ENCODE results near the gene MORN5. TPM values are rescaled to one million over a fixed set of nuclear protein-coding genes. Genes with fewer than 3 reads are reported as not detected.

The MORN5 gene
- polyA plus RNA-seq, 1 donor from 2014 or later = not detected

- Mint-ChIP-seq H3K9me3 (no peaks in the 10 kb centered on the region), H3K27me3 (no peaks in the 10 kb centered on the region), H3K4me3 (no peak overlapping the region), H3K4me1 (no peaks in the 10 kb centered on the region), H3K36me3 (peaks cover 12% of the 10 kb centered on the region), H3K27ac (no peak overlapping the region)
Measured at GRCh38 chr9:122144836-122145591, 14.7 kb upstream of the MORN5 start.

- Mint-ChIP-seq H3K27ac (no peak overlapping the region), H3K36me3 (peaks cover 12% of the 10 kb centered on the region), H3K4me3 (no peak overlapping the region), H3K27me3 (no peaks in the 10 kb centered on the region), H3K9me3 (no peaks in the 10 kb centered on the region), H3K4me1 (no peaks in the 10 kb centered on the region)
Measured at GRCh38 chr9:122145592-122145863, 14.2 kb upstream of the MORN5 start.

GRCh38 chr9:122151267-122151828 is 8.4 kb upstream of the MORN5 start:
- Mint-ChIP-seq H3K4me3 (no peak overlapping the region), H3K27ac (no peak overlapping the region), H3K36me3 (peaks cover 9% of the 10 kb centered on the region), H3K9me3 (no peaks in the 10 kb centered on the region), H3K4me1 (peaks cover 12 to 13% (median 12%) of the 10 kb centered on the region in 3 donors), H3K27me3 (no peaks in the 10 kb centered on the region)

GRCh38 chr9:122155796-122156195 is 3.9 kb upstream of the MORN5 start:
- Mint-ChIP-seq H3K4me1 (peaks cover 29 to 37% (median 32%) of the 10 kb centered on the region in 3 donors), H3K9me3 (no peaks in the 10 kb centered on the region), H3K27ac (no peak overlapping the region), H3K36me3 (no peaks in the 10 kb centered on the region), H3K27me3 (peaks cover 3% of the 10 kb centered on the region), H3K4me3 (no peak overlapping the region)

- Mint-ChIP-seq H3K4me3 (peak overlapping the region; percentile 35 to 89 (median 42)), H3K4me1 (peaks cover 29 to 37% (median 32%) of the 10 kb centered on the region in 3 donors), H3K9me3 (peaks cover 4 to 6% (median 6%) of the 10 kb centered on the region in 3 donors), H3K27ac (peak overlapping the region in 1 of 3 donors; percentile 20), H3K36me3 (peaks cover 3% of the 10 kb centered on the region), H3K27me3 (peaks cover 3% of the 10 kb centered on the region)
Measured at GRCh38 chr9:122158202-122158601, 1.5 kb upstream of the MORN5 start.

GRCh38 chr9:122159925-122160246 is 178 bp downstream of the MORN5 start:
- peaks cover 18 to 31% (median 20%) of the 10 kb centered on the region in 3 donors for H3K4me1 Mint-ChIP-seq
- peaks cover 4 to 6% (median 6%) of the 10 kb centered on the region in 3 donors for H3K9me3 Mint-ChIP-seq
- peaks cover 9% of the 10 kb centered on the region for H3K27me3 Mint-ChIP-seq
- peak overlapping the region; percentile 89 to 100 (median 98) for H3K4me3 Mint-ChIP-seq
- H3K27ac Mint-ChIP-seq = peak overlapping the region; percentile 78 to 98 (median 97)
- peaks cover 3% of the 10 kb centered on the region for H3K36me3 Mint-ChIP-seq

- Mint-ChIP-seq H3K9me3 (peaks cover 4 to 6% (median 6%) of the 10 kb centered on the region in 3 donors), H3K4me1 (peaks cover 9 to 16% (median 10%) of the 10 kb centered on the region in 3 donors), H3K36me3 (peaks cover 3% of the 10 kb centered on the region), H3K4me3 (peak overlapping the region in 1 of 4 donors; percentile 89), H3K27ac (no peak overlapping the region), H3K27me3 (peaks cover 15% of the 10 kb centered on the region)
Measured at GRCh38 chr9:122162415-122162814, 2.7 kb downstream of the MORN5 start.

- Mint-ChIP-seq H3K9me3 (peaks cover 4 to 6% (median 6%) of the 10 kb centered on the region in 3 donors), H3K4me3 (no peak overlapping the region), H3K4me1 (peaks cover 4 to 5% (median 5%) of the 10 kb centered on the region in 3 donors), H3K27me3 (peaks cover 26% of the 10 kb centered on the region), H3K27ac (peak overlapping the region in 1 of 3 donors; percentile 82), H3K36me3 (peaks cover 5% of the 10 kb centered on the region)
Measured at GRCh38 chr9:122164286-122164685, 4.6 kb downstream of the MORN5 start.

GRCh38 chr9:122168356-122168755 is 8.6 kb downstream of the MORN5 start:
- H3K27me3 Mint-ChIP-seq = peaks cover 35% of the 10 kb centered on the region
- no peak overlapping the region for H3K27ac Mint-ChIP-seq
- no peaks in the 10 kb centered on the region for H3K4me1 Mint-ChIP-seq
- H3K36me3 Mint-ChIP-seq = peaks cover 6% of the 10 kb centered on the region
- no peak overlapping the region for H3K4me3 Mint-ChIP-seq
- H3K9me3 Mint-ChIP-seq = peaks cover 0 to 2% (median 0%) of the 10 kb centered on the region in 3 donors

- Mint-ChIP-seq H3K4me3 (peak overlapping the region in 1 of 4 donors; percentile 55), H3K4me1 (peaks cover 0 to 2% (median 0%) of the 10 kb centered on the region in 3 donors), H3K27me3 (peaks cover 34% of the 10 kb centered on the region), H3K9me3 (peaks cover 0 to 2% (median 0%) of the 10 kb centered on the region in 3 donors), H3K27ac (no peak overlapping the region), H3K36me3 (peaks cover 6% of the 10 kb centered on the region)
Measured at GRCh38 chr9:122172131-122172530, 12.4 kb downstream of the MORN5 start.

GRCh38 chr9:122173670-122174069 is 14.0 kb downstream of the MORN5 start:
- H3K4me3 Mint-ChIP-seq = no peak overlapping the region
- H3K4me1 Mint-ChIP-seq = peaks cover 0 to 2% (median 0%) of the 10 kb centered on the region in 3 donors
- H3K36me3 Mint-ChIP-seq = peaks cover 6% of the 10 kb centered on the region
- no peak overlapping the region for H3K27ac Mint-ChIP-seq
- peaks cover 30% of the 10 kb centered on the region for H3K27me3 Mint-ChIP-seq
- H3K9me3 Mint-ChIP-seq = peaks cover 0 to 2% (median 0%) of the 10 kb centered on the region in 3 donors

GRCh38 chr9:122176916-122177315 is 17.2 kb downstream of the MORN5 start:
- H3K9me3 Mint-ChIP-seq = peaks cover 0 to 2% (median 0%) of the 10 kb centered on the region in 3 donors
- peaks cover 0 to 2% (median 0%) of the 10 kb centered on the region in 3 donors for H3K4me1 Mint-ChIP-seq
- no peaks in the 10 kb centered on the region for H3K36me3 Mint-ChIP-seq
- H3K27me3 Mint-ChIP-seq = peaks cover 31% of the 10 kb centered on the region
- no peak overlapping the region for H3K27ac Mint-ChIP-seq
- H3K4me3 Mint-ChIP-seq = no peak overlapping the region

GRCh38 chr9:122179054-122179689 is 19.5 kb downstream of the MORN5 start:
- Mint-ChIP-seq H3K36me3 (no peaks in the 10 kb centered on the region), H3K27me3 (peaks cover 25% of the 10 kb centered on the region), H3K4me1 (peaks cover 0 to 2% (median 0%) of the 10 kb centered on the region in 3 donors), H3K4me3 (no peak overlapping the region), H3K9me3 (no peaks in the 10 kb centered on the region), H3K27ac (no peak overlapping the region)

GRCh38 chr9:122179690-122180074 is 20.0 kb downstream of the MORN5 start:
- no peaks in the 10 kb centered on the region for H3K9me3 Mint-ChIP-seq
- peaks cover 0 to 2% (median 0%) of the 10 kb centered on the region in 3 donors for H3K4me1 Mint-ChIP-seq

GRCh38 chr9:122180633-122181032 is 20.9 kb downstream of the MORN5 start:
- H3K4me3 Mint-ChIP-seq = no peak overlapping the region
- no peak overlapping the region for H3K27ac Mint-ChIP-seq
- no peaks in the 10 kb centered on the region for H3K9me3 Mint-ChIP-seq
- H3K36me3 Mint-ChIP-seq = no peaks in the 10 kb centered on the region
- peaks cover 0 to 2% (median 0%) of the 10 kb centered on the region in 3 donors for H3K4me1 Mint-ChIP-seq
- peaks cover 23% of the 10 kb centered on the region for H3K27me3 Mint-ChIP-seq

More at GRCh38 chr9:122179690-122180074, 20.0 kb downstream of the MORN5 start:
- no peaks in the 10 kb centered on the region for H3K36me3 Mint-ChIP-seq
- H3K4me3 Mint-ChIP-seq = no peak overlapping the region
- no peak overlapping the region for H3K27ac Mint-ChIP-seq
- H3K27me3 Mint-ChIP-seq = peaks cover 25% of the 10 kb centered on the region

Measured in IgD-negative memory B cell (primary cell).